Neural cell (in vitro differentiated cells): ENCODE measurements around the gene SETBP1. TPM values are rescaled to one million over a fixed set of nuclear protein-coding genes. Genes with fewer than 3 reads are reported as not detected.

ENCODE experiments used
- H2AFZ ChIP-seq: fragments of 200-600, 300-800 bp; sonication (generic), shearing (Covaris generic); 2 replicates; pipeline ENCODE4 v1.6.0; 2014; ENCODE audit warnings: low read depth, mild to moderate bottlenecking, antibody characterized with exemption, low read length, moderate library complexity
- H3F3A ChIP-seq: fragments of 200-600 bp; shearing (Covaris generic); 2 replicates; pipeline ENCODE4 v1.6.1; 2016; ENCODE audit warnings: mild to moderate bottlenecking, moderate library complexity, mixed read lengths, antibody characterized with exemption, low read length; ENCODE audit not compliant: insufficient read depth, poor library complexity, severe bottlenecking
- H3K27ac ChIP-seq: fragments of 200-600, 300-800 bp; sonication (generic), shearing (Covaris generic); 2 replicates; pipeline ENCODE4 v1.5.1; 2014; ENCODE audit warnings: mild to moderate bottlenecking, low read length, moderate library complexity
- H3K27me3 ChIP-seq: fragments of 300-800, 200-600 bp; sonication (generic), shearing (Covaris generic); 2 replicates; pipeline ENCODE4 v1.6.0; 2014; ENCODE audit warnings: mild to moderate bottlenecking, low read depth, low read length, moderate library complexity; ENCODE audit not compliant: insufficient read depth
- H3K36me3 ChIP-seq: fragments of 300-800, 200-600 bp; sonication (generic), shearing (Covaris generic); 2 replicates; pipeline ENCODE4 v1.5.1; 2014; ENCODE audit warnings: mild to moderate bottlenecking, antibody characterized with exemption, low read length, moderate library complexity; ENCODE audit not compliant: insufficient read depth
- H3K4me2 ChIP-seq: fragments of 300-800, 200-600 bp; sonication (generic), shearing (Covaris generic); 2 replicates; pipeline ENCODE4 v1.6.0; 2014; ENCODE audit warnings: mild to moderate bottlenecking, low read length
- H3K4me3 ChIP-seq: fragments of 300-800, 200-600 bp; sonication (generic), shearing (Covaris generic); 2 replicates; pipeline ENCODE4 v1.5.1; 2014; ENCODE audit warnings: mild to moderate bottlenecking, low read length, moderate library complexity
- H3K79me2 ChIP-seq: fragments of 200-600 bp; shearing (Covaris generic); replicated peaks from 2 replicates; pipeline ENCODE4 v1.6.0; 2014; ENCODE audit warnings: mild to moderate bottlenecking, low read length, moderate library complexity; ENCODE audit not compliant: insufficient read depth
- H3K9ac ChIP-seq: fragments of 300-800, 200-600 bp; sonication (generic), shearing (Covaris generic); 2 replicates; pipeline ENCODE4 v1.6.1; 2016; ENCODE audit warnings: mild to moderate bottlenecking, low read length, mixed read lengths
- H3K9me2 ChIP-seq: fragments of 200-600 bp; shearing (Covaris generic); 2 replicates; pipeline ENCODE4 v1.6.1; 2016; ENCODE audit warnings: mild to moderate bottlenecking, low read length, mixed read lengths; ENCODE audit not compliant: insufficient read depth
- H3K9me3 ChIP-seq: fragments of 200-600, 300-800 bp; sonication (generic), shearing (Covaris generic); 2 replicates; pipeline ENCODE4 v1.6.1; 2016; ENCODE audit warnings: mild to moderate bottlenecking, mixed run types, low read length, moderate library complexity, mixed read lengths
- H4K20me1 ChIP-seq: fragments of 200-600 bp; shearing (Covaris generic); 2 replicates; pipeline ENCODE4 v1.6.1; 2016; ENCODE audit warnings: mild to moderate bottlenecking, mixed run types; ENCODE audit not compliant: insufficient read depth
- CTCF ChIP-seq: fragments of 450-650 bp; IDR thresholded peaks from 2 replicates; pipeline ENCODE4 v1.5.1; 2014; ENCODE audit warnings: antibody characterized with exemption, mild to moderate bottlenecking, moderate library complexity; ENCODE audit not compliant: poor library complexity, severe bottlenecking
- EP300 ChIP-seq: fragments of 450-650 bp; conservative IDR thresholded peaks from 2 replicates; pipeline ENCODE4 v1.6.1; 2014; ENCODE audit warnings: antibody characterized with exemption, mild to moderate bottlenecking, moderate library complexity; ENCODE audit not compliant: poor library complexity, severe bottlenecking
- EZH2 ChIP-seq: fragments of 200-600, 300-800 bp; shearing (Covaris generic), sonication (generic); IDR thresholded peaks from 2 replicates; pipeline ENCODE4 v1.6.1; 2014; ENCODE audit warnings: antibody characterized with exemption, low read length, borderline replicate concordance, mild to moderate bottlenecking; ENCODE audit not compliant: insufficient read depth, poor library complexity, severe bottlenecking
- MXI1 ChIP-seq: fragments of 450-650 bp; conservative IDR thresholded peaks from 2 replicates; pipeline ENCODE4 v1.6.1; 2014; ENCODE audit warnings: antibody characterized with exemption, mild to moderate bottlenecking; ENCODE audit not compliant: poor library complexity, severe bottlenecking
- POLR2AphosphoS5 ChIP-seq: IDR thresholded peaks from 2 replicates; pipeline ENCODE4 v1.6.1; 2012
- RAD21 ChIP-seq: fragments of 450-650 bp; conservative IDR thresholded peaks from 2 replicates; pipeline ENCODE4 v1.6.1; 2014; ENCODE audit warnings: antibody characterized with exemption, mild to moderate bottlenecking, moderate library complexity
- REST ChIP-seq: IDR thresholded peaks from 2 replicates; pipeline ENCODE4 v1.6.1; 2012; ENCODE audit warnings: borderline replicate concordance
- SMC3 ChIP-seq: fragments of 450-650 bp; conservative IDR thresholded peaks from 2 replicates; pipeline ENCODE4 v1.6.1; 2014; ENCODE audit warnings: antibody characterized with exemption, mild to moderate bottlenecking, moderate library complexity; ENCODE audit not compliant: poor library complexity
- TAF1 ChIP-seq: IDR thresholded peaks from 2 replicates; pipeline ENCODE4 v1.6.1; 2012; ENCODE audit warnings: low read depth
- polyA plus RNA-seq: library from polyadenylated mRNA; depleted of rRNA; stranded (reverse); fragments of >200 nt; gene quantifications from 2 replicates; pipeline ENCODE4 v1.2.3, GENCODE V29; 2014

Gene SETBP1
- polyA plus RNA-seq, 1 donor from 2014 or later: 13.7 TPM

- Histone ChIP-seq H3K27ac (no peak overlapping the region), H3K79me2 (peaks cover 12% of the 10 kb centered on the region), H3K4me3 (no peak overlapping the region), H4K20me1 (no peaks in the 10 kb centered on the region), H3K9me3 (no peaks in the 10 kb centered on the region), H3K27me3 (no peaks in the 10 kb centered on the region), H3K9me2 (no peaks in the 10 kb centered on the region), H3K36me3 (no peaks in the 10 kb centered on the region), H3F3A (no peaks in the 10 kb centered on the region), H2AFZ (no peak overlapping the region), H3K4me2 (no peak overlapping the region), H3K9ac (no peak overlapping the region)
- no peak for TF ChIP-seq TAF1
- TF ChIP-seq MXI1: no peak
- TF ChIP-seq CTCF: no peak
- TF ChIP-seq RAD21: no peak
- no peak for TF ChIP-seq POLR2AphosphoS5
- no peak for TF ChIP-seq EP300
- no peak for TF ChIP-seq REST
- no peak for TF ChIP-seq SMC3
- no peak for TF ChIP-seq EZH2
These were observed 190.2 kb downstream of the SETBP1 start for GRCh38 chr18:44870631-44871502.

GRCh38 chr18:44871771-44872170 lies 191.1 kb downstream of the SETBP1 start:
- Histone ChIP-seq H3K9me3 (no peaks in the 10 kb centered on the region), H2AFZ (no peak overlapping the region), H3K27me3 (no peaks in the 10 kb centered on the region), H3K79me2 (peaks cover 9% of the 10 kb centered on the region), H3K4me3 (no peak overlapping the region), H3K27ac (no peak overlapping the region), H4K20me1 (no peaks in the 10 kb centered on the region), H3K9ac (no peak overlapping the region), H3K36me3 (no peaks in the 10 kb centered on the region), H3F3A (no peaks in the 10 kb centered on the region), H3K4me2 (no peak overlapping the region), H3K9me2 (no peaks in the 10 kb centered on the region)
- no peak for TF ChIP-seq SMC3
- TF ChIP-seq CTCF: no peak
- no peak for TF ChIP-seq POLR2AphosphoS5
- TF ChIP-seq REST: no peak
